Activated T-helper 17 cell treated with anti-CD3 and anti-CD28 coated beads, Interleukin-2, amount 50 U/mL, for 72 hours (primary cell): ENCODE measurements around the gene SELL. TPM values are rescaled to one million over a fixed set of nuclear protein-coding genes. Genes with fewer than 3 reads are reported as not detected.
"Not testable (repeated sequence)": the region's sequence is repeated elsewhere in the genome, so short reads cannot be mapped to it uniquely, and the experiment has no call there.

Experiments
- ATAC-seq: fragments of 150-1000 bp; cut with Tn5 transposase; replicated peaks from 2 replicates; pipeline ENCODE4 v1.10.0; 2021; ENCODE audit warnings: mild to moderate bottlenecking, moderate library complexity
- H3K27ac Mint-ChIP-seq: one replicate; pipeline ENCODE4 v1.8.0; 2022; ENCODE audit warnings: mixed read lengths
- H3K27me3 Mint-ChIP-seq: one replicate; pipeline ENCODE4 v1.8.0; 2022; ENCODE audit warnings: mixed read lengths
- H3K36me3 Mint-ChIP-seq: one replicate; pipeline ENCODE4 v1.8.0; 2022; ENCODE audit warnings: low read depth, mild to moderate bottlenecking, mixed read lengths
- H3K4me1 Mint-ChIP-seq: one replicate; pipeline ENCODE4 v1.8.0; 2022; ENCODE audit warnings: mixed read lengths
- H3K4me3 Mint-ChIP-seq: one replicate; pipeline ENCODE4 v1.8.0; 2022; ENCODE audit warnings: mild to moderate bottlenecking, mixed read lengths
- H3K9me3 Mint-ChIP-seq: one replicate; pipeline ENCODE4 v1.8.0; 2022; ENCODE audit warnings: mixed read lengths
- total RNA-seq, 2 donors: library from RNA; stranded (reverse); gene quantifications; one replicate each; pipeline ENCODE4 v1.2.3, GENCODE V29; 2022

Gene SELL
- total RNA-seq, 2 donors from 2014 or later = 143 to 221 TPM

DNA sequence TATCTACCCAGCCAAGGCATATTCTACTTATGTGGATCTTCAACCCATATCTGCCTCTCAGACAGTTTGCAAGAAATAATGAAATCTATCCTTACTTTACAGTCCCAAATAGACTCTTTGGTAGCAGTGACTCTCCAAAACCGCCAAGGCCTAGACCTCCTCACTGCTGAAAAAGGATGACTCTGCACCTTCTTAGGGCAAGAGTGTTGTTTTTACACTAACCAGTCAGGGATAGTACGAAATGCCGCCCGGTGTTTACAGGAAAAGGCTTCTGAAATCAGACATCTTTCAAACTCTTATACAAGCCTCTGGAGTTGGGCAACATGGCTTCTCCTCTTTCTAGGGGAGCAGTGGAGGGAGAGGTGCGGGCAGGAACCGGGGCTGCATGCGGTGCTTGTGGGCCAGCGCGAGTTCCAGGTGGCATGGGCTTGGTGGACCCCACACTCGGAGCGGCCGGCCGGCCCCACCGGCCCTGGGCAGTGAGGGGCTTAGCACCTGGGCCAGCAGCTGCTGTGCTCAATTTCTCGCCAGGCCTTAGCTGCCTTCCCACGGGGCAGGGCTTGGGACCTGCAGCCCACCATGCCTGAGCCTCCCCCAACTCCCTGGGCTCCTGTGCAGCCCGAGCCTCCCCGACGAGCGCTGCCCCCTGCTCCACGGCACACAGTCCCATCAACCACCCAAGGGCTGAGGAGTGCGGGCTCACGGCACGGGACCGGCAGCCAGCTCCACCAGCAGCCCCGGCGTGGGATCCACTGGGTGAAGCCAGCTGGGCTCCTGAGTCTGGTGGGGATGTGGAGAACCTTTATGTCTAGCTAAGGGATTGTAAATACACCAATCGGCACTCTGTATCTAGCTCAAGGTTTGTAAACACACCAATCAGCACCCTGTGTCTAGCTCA is 43.5 kb downstream of the SELL start:
- H3K4me1 Mint-ChIP-seq = peaks cover 20% of the 10 kb centered on the region

DNA sequence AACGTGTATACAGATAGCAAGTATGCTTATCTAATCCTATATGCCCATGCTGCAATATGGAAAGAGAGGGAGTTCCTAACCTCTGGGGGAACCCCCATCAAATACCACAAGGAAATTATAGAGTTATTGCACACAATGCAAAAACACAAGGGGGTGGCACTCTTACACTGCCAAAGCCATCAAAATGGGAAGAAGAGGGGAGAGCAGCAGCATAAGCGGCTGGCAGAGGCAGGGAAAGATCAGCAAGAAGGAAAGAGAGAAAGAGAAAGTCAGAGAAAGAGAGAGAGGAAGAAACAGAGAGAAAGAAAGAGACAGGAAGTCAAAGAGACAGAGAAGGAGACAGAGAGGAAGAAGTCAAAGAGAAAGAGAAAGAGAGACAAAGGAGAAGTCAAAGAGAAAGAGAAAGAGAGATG is 44.2 kb downstream of the SELL start:
- H3K27me3 Mint-ChIP-seq, H3K9me3 Mint-ChIP-seq, H3K36me3 Mint-ChIP-seq: not testable (repeated sequence)
- H3K27ac Mint-ChIP-seq = peak overlapping the region; percentile 90
- ATAC-seq = peak; percentile 96
- peak overlapping the region; percentile 83 for H3K4me3 Mint-ChIP-seq
- H3K4me1 Mint-ChIP-seq = peaks cover 20% of the 10 kb centered on the region

More for the DNA sequence above, 43.5 kb downstream of the SELL start:
- H3K4me3 Mint-ChIP-seq = peak overlapping the region; percentile 83
- H3K27me3 Mint-ChIP-seq, H3K36me3 Mint-ChIP-seq, H3K9me3 Mint-ChIP-seq: not testable (repeated sequence)
- H3K27ac Mint-ChIP-seq = peak overlapping the region; percentile 90
- peak; percentile 52 for ATAC-seq

DNA sequence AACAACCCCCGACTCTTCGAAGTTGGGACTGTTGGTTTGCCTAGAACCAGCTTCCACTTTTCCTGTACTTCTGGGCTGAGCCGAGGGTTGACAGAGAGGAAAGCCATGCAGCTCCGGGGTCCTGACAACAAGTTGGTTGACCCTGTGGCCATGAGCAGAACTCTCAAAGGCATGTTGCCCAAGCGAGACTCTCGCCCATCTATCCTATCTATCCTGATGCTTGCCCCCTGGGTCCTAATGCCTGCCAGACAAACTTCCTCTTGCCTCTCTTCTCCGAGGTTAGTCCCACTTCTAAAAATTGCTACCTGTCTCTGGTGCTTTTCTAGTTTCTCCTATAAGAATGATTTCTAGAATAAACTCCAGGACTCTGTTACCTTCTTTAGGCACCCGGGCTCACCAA is 48.7 kb downstream of the SELL start:
- H3K36me3 Mint-ChIP-seq, H3K9me3 Mint-ChIP-seq, ATAC-seq, H3K27ac Mint-ChIP-seq, H3K27me3 Mint-ChIP-seq: not testable (repeated sequence)
- H3K4me3 Mint-ChIP-seq = peak overlapping the region; percentile 19
- H3K4me1 Mint-ChIP-seq = peaks cover 29% of the 10 kb centered on the region

DNA sequence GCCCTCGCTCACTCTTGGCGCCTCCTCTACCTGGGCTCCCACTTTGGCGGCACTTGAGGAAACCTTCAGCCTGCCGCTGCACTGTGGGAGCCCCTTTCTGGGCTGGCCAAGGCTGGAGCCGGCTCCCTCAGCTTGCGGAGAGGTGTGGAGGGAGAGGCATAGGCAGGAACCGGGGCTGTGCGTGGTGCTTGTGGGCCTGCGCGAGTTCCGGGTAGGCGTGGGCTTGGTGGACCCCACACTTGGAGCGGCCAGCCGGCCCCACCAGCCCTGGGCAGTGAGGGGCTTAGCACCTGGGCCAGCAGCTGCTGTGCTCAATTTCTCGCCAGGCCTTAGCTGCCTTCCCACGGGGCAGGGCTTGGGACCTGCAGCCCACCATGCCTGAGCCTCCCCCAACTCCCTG is 50.4 kb downstream of the SELL start:
- H3K4me1 Mint-ChIP-seq = peaks cover 26% of the 10 kb centered on the region
- H3K27ac Mint-ChIP-seq, H3K27me3 Mint-ChIP-seq, H3K36me3 Mint-ChIP-seq, H3K4me3 Mint-ChIP-seq, ATAC-seq, H3K9me3 Mint-ChIP-seq: not testable (repeated sequence)

DNA sequence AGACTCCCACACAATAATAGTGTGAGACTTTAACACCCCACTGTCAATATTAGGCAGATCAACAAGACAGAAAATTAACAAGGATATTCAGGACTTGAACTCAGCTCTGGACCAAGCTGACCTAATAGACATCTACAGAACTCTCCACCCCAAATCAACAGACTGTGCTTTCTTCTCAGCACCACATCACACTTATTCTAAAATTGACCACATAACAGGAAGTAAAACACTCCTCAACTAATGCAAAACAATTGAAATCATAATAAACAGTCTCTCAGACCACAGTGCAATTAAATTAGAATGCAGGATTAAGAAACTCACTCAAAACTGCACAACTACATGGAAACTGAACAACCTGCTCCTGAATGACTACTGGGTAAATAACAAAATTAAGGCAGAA is 52.6 kb downstream of the SELL start:
- Mint-ChIP-seq H3K4me1 (peaks cover 39% of the 10 kb centered on the region), H3K27ac (peak overlapping the region; percentile 51), H3K4me3 (peak overlapping the region; percentile 43)
- not testable (repeated sequence) for H3K9me3 Mint-ChIP-seq, H3K27me3 Mint-ChIP-seq, H3K36me3 Mint-ChIP-seq, ATAC-seq

DNA sequence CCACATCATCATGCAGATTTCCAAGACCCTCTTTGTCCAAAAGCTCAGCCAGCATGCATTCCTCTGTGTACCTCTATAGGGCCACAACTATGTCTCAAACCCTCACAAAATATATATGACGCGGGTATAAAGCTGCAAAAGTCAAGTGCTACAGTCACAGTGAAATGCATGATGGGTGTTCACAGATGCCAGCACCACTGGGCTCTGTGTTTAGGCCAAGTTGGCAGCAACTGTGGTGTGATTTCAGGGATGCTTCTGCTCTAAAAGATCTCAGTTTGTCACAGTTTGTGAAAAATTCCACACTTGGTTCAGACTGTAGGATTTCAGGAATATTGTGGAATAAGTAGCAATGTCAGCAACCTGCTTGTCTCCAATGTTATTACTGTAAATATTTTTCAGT is 57.5 kb downstream of the SELL start:
- peaks cover 42% of the 10 kb centered on the region for H3K4me1 Mint-ChIP-seq
- no peaks in the 10 kb centered on the region for H3K36me3 Mint-ChIP-seq
- H3K4me3 Mint-ChIP-seq = no peak overlapping the region
- no peak overlapping the region for H3K27ac Mint-ChIP-seq
- no peaks in the 10 kb centered on the region for H3K27me3 Mint-ChIP-seq
- no peak for ATAC-seq
- H3K9me3 Mint-ChIP-seq = peaks cover 5% of the 10 kb centered on the region

DNA sequence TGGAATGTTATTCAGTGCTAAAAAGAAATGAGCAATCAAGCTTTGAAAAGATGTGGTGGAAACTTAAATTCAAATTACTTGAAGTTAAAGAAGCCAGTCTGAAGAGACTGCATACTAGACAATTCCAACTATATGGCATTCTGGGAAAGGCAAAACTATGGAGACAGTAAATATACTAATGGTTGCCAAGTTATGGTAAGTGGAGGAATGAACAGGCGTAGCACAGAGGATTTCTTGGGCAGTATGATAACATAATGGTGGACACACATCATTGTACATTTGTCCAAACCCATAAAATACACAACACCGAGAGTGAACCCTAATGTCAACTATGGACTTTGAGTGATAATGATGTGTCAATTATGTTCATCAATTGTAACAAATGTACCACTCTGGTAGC is 60.4 kb downstream of the SELL start:
- H3K36me3 Mint-ChIP-seq = no peaks in the 10 kb centered on the region
- H3K9me3 Mint-ChIP-seq = peaks cover 13% of the 10 kb centered on the region
- H3K27me3 Mint-ChIP-seq = no peaks in the 10 kb centered on the region
- no peak overlapping the region for H3K27ac Mint-ChIP-seq
- no peak for ATAC-seq
- no peak overlapping the region for H3K4me3 Mint-ChIP-seq
- H3K4me1 Mint-ChIP-seq = peaks cover 34% of the 10 kb centered on the region

DNA sequence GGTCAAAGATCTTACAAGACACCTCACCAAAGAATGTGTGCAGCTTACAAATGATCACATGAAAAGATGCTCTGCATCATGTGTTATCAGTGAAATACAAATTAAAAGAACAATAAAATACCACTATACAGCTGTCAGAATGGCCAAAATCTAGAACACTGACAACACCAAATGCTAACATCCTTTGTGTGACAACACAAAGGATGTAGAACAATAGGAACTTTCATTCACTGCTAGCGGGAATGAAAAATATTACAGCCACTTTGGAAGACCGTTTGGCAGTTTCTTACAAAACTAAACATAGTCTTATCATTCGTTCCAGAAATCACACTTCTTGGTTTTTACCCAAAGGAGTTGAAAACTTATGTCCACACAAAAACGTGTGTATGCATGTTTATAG is 60.9 kb downstream of the SELL start:
- H3K36me3 Mint-ChIP-seq = no peaks in the 10 kb centered on the region
- H3K27ac Mint-ChIP-seq = no peak overlapping the region
- H3K9me3 Mint-ChIP-seq = peaks cover 13% of the 10 kb centered on the region
- peaks cover 31% of the 10 kb centered on the region for H3K4me1 Mint-ChIP-seq
- no peak overlapping the region for H3K4me3 Mint-ChIP-seq
- no peak for ATAC-seq
- no peaks in the 10 kb centered on the region for H3K27me3 Mint-ChIP-seq

DNA sequence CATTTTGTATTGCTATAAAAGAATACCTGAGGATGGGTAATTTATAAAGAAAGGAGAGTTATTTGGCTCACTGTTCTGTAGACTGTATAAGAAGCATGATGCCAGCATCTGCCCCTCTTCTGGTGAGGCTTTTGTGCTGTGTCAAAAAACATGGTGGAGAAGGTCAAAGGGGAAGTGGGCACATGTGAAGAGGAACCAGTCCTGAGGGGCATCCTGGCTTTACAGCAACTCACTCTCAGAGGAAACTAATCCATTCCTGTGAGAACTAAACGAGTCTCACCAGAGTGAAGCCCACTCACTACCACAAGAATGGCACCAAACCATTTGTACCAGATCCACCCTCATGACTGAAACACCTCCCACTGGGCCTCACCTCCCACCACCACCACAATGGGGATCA is 62.7 kb downstream of the SELL start:
- Mint-ChIP-seq H3K27ac (peak overlapping the region; percentile 66), H3K4me1 (peaks cover 21% of the 10 kb centered on the region), H3K36me3 (no peaks in the 10 kb centered on the region), H3K9me3 (peaks cover 10% of the 10 kb centered on the region), H3K4me3 (peak overlapping the region; percentile 43), H3K27me3 (no peaks in the 10 kb centered on the region)
- peak; percentile 32 for ATAC-seq

DNA sequence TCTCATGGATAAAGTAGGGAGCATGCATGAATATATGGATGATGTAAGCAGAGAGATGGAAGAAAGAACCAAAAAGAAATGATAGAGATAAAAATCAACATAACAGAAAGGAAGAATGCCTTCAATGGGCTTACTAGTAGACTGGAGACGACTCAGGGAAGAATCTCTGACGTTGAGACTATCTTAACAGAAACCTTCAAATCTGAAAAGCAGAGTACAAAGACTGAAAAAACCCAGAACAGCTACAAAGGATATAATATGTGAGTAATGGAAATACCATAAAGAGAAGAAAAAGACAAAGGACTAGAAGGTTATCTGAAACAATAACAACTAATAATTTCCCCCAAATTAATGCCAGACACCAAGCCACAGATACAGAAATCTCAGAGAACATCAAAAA is 63.2 kb downstream of the SELL start:
- H3K4me3 Mint-ChIP-seq = peak overlapping the region; percentile 43
- no peaks in the 10 kb centered on the region for H3K27me3 Mint-ChIP-seq
- H3K9me3 Mint-ChIP-seq = peaks cover 10% of the 10 kb centered on the region
- peaks cover 21% of the 10 kb centered on the region for H3K4me1 Mint-ChIP-seq
- no peak for ATAC-seq
- H3K27ac Mint-ChIP-seq = peak overlapping the region; percentile 66
- no peaks in the 10 kb centered on the region for H3K36me3 Mint-ChIP-seq

DNA sequence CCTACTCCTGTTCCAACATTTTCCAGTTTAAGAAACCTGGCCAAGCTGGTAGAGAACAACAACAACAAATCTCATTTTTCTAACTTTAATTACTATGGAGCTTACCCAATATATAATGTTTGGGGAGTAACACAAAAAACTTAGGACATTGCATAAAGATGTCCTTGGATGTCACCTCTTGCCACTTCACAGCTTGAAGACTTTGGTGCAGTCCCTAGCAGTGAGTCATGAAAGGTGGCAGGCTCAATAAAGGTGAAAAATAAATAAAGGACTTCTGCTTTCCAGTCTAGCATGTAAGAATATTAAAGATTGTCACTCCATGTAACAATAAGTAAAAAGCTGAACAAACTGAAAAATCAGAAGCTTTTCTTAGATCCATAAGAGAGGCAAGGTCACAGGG is 63.9 kb downstream of the SELL start:
- no peaks in the 10 kb centered on the region for H3K36me3 Mint-ChIP-seq
- peaks cover 21% of the 10 kb centered on the region for H3K4me1 Mint-ChIP-seq
- peak overlapping the region; percentile 66 for H3K27ac Mint-ChIP-seq
- H3K9me3 Mint-ChIP-seq = peaks cover 10% of the 10 kb centered on the region
- no peak for ATAC-seq
- H3K4me3 Mint-ChIP-seq = peak overlapping the region; percentile 43
- no peaks in the 10 kb centered on the region for H3K27me3 Mint-ChIP-seq

DNA sequence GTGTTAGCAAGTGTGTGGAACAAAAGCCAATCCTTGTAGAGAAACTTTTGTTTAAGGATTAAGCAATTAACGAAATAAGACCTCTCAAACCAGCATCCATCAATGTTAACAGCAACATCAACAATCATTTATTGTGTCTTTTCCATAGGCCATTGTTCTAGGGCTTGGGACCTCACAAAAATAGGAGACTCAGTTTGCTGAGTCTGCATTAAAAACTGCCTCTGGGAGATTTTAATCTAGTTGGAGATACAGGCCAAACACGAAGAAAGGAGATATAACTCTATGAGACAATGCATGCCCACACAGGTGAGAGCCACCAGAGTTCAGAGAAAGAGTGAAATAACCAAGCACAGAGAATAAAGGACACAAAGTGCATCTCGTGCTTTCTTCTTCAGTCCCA is 67.1 kb downstream of the SELL start:
- ATAC-seq = no peak
- peaks cover 10% of the 10 kb centered on the region for H3K9me3 Mint-ChIP-seq
- H3K27me3 Mint-ChIP-seq = no peaks in the 10 kb centered on the region
- peaks cover 14% of the 10 kb centered on the region for H3K4me1 Mint-ChIP-seq
- H3K27ac Mint-ChIP-seq = no peak overlapping the region
- H3K36me3 Mint-ChIP-seq = no peaks in the 10 kb centered on the region
- H3K4me3 Mint-ChIP-seq = no peak overlapping the region

Other genes starting within 250 kb of the SELL start
- gene SLC19A2, start 225.7 kb downstream of the SELL start, total RNA-seq = 10 to 100 TPM in 1 of 2 donors, 1 to 10 TPM in 1; 9.1 to 13.9 TPM
- 100 to 1,000 TPM in 1 of 2 donors, 10 to 100 TPM in 1; 55.2 to 144 TPM for gene F5, start 125.1 kb downstream of the SELL start, total RNA-seq
- under 1 TPM; 0.39 to 0.90 TPM for gene SELP, start 81.5 kb downstream of the SELL start, total RNA-seq
- not detected for gene SELE, start 22.5 kb upstream of the SELL start, total RNA-seq
- 10 to 100 TPM in 1 of 2 donors, 1 to 10 TPM in 1; 8.3 to 10.4 TPM for gene METTL18, start 83.3 kb upstream of the SELL start, total RNA-seq
- gene SCYL3, start 182.3 kb upstream of the SELL start, total RNA-seq = 10 to 100 TPM; 15.0 to 16.4 TPM